Measurements from ENCODE around the gene MAP2K3.

The MAP2K3 gene

GRCh38 chr17:21363776-21364642, 79.5 kb downstream of the MAP2K3 start:
- no peak for TF ChIP-seq CTCF (IDR thresholded peaks at IDR 0.05; ENCODE audit: control insufficient read depth, extremely low read depth, insufficient read depth)
- no peak overlapping the region for H3K4me3 ChIP-seq (ENCODE audit: low read depth, low read length)
- DNase-seq (ENCODE audit: low read depth): no peak
